SK-N-SH treated with all-trans-retinoic acid at 6 μM for 48 hours (cell line): ENCODE measurements around the gene CD151.

Source experiments
- BACH2 ChIP-seq: fragments of 250-450 bp; sonication (Bioruptor Pico); IDR thresholded peaks from 2 replicates; pipeline ENCODE4 v1.9.0; 2021; ENCODE audit warnings: mild to moderate bottlenecking, borderline replicate concordance
- ESRRG ChIP-seq: fragments of 250-450 bp; sonication (Bioruptor Pico); IDR thresholded peaks from 2 replicates; pipeline ENCODE4 v1.6.1; 2021; ENCODE audit warnings: mild to moderate bottlenecking
- ISL1 ChIP-seq: fragments of 250-450 bp; sonication (Bioruptor Pico); IDR thresholded peaks from 2 replicates; pipeline ENCODE4 v2.1.2; 2022; ENCODE audit warnings: mild to moderate bottlenecking, moderate library complexity
- SNAI2 ChIP-seq: fragments of 250-450 bp; sonication (Bioruptor Pico); IDR thresholded peaks from 2 replicates; pipeline ENCODE4 v1.5.0; 2020; ENCODE audit warnings: mild to moderate bottlenecking, moderate library complexity
- ZC3H10 ChIP-seq: fragments of 250-450 bp; sonication (Bioruptor Pico); IDR thresholded peaks from 2 replicates; pipeline ENCODE4 v1.5.1; 2021; ENCODE audit warnings: mild to moderate bottlenecking, moderate library complexity
- ZFP3 ChIP-seq: fragments of 250-450 bp; sonication (Bioruptor Pico); IDR thresholded peaks from 2 replicates; pipeline ENCODE4 v1.5.0; 2020; ENCODE audit warnings: mild to moderate bottlenecking, moderate library complexity
- ZFP30 ChIP-seq: fragments of 450-650 bp; formaldehyde crosslinking; IDR thresholded peaks from 2 replicates; pipeline ENCODE4 v1.5.0; 2022; ENCODE audit warnings: mild to moderate bottlenecking, moderate library complexity
- ZNF565 ChIP-seq: fragments of 450-650 bp; formaldehyde crosslinking; conservative IDR thresholded peaks from 2 replicates; pipeline ENCODE4 v1.5.0; 2020; ENCODE audit warnings: low read depth, mild to moderate bottlenecking, moderate library complexity
- ZNF70 ChIP-seq: fragments of 450-650 bp; formaldehyde crosslinking; IDR thresholded peaks from 2 replicates; pipeline ENCODE4 v1.5.0; 2020; ENCODE audit warnings: mild to moderate bottlenecking, moderate library complexity
- TF ChIP-seq, protein P1 (sequence below): fragments of 250-450 bp; sonication (Bioruptor Pico); IDR thresholded peaks from 2 replicates; pipeline ENCODE4 v1.5.1; 2020; ENCODE audit warnings: low read depth, mild to moderate bottlenecking, moderate library complexity
- TF ChIP-seq, protein P2 (sequence below): fragments of 250-450 bp; sonication (Bioruptor Pico); IDR thresholded peaks from 2 replicates; pipeline ENCODE4 v1.8.0; 2020; ENCODE audit warnings: mild to moderate bottlenecking, moderate library complexity, borderline replicate concordance

GRCh38 chr11:841981-842369 is 9.2 kb downstream of the CD151 start:
- TF ChIP-seq SNAI2 (CRISPR knock-in tag): no peak
- TF ChIP-seq ZFP30 (CRISPR knock-in tag): no peak
- TF ChIP-seq ZNF565 (CRISPR knock-in tag): no peak
- TF ChIP-seq, protein P1, sequence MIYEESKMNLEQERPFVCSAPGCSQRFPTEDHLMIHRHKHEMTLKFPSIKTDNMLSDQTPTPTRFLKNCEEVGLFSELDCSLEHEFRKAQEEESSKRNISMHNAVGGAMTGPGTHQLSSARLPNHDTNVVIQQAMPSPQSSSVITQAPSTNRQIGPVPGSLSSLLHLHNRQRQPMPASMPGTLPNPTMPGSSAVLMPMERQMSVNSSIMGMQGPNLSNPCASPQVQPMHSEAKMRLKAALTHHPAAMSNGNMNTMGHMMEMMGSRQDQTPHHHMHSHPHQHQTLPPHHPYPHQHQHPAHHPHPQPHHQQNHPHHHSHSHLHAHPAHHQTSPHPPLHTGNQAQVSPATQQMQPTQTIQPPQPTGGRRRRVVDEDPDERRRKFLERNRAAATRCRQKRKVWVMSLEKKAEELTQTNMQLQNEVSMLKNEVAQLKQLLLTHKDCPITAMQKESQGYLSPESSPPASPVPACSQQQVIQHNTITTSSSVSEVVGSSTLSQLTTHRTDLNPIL (CRISPR knock-in tag): no peak
- TF ChIP-seq ISL1 (CRISPR knock-in tag): no peak
- TF ChIP-seq BACH2 (CRISPR knock-in tag): no peak
- TF ChIP-seq ZFP3: no peak
- TF ChIP-seq, protein P2, sequence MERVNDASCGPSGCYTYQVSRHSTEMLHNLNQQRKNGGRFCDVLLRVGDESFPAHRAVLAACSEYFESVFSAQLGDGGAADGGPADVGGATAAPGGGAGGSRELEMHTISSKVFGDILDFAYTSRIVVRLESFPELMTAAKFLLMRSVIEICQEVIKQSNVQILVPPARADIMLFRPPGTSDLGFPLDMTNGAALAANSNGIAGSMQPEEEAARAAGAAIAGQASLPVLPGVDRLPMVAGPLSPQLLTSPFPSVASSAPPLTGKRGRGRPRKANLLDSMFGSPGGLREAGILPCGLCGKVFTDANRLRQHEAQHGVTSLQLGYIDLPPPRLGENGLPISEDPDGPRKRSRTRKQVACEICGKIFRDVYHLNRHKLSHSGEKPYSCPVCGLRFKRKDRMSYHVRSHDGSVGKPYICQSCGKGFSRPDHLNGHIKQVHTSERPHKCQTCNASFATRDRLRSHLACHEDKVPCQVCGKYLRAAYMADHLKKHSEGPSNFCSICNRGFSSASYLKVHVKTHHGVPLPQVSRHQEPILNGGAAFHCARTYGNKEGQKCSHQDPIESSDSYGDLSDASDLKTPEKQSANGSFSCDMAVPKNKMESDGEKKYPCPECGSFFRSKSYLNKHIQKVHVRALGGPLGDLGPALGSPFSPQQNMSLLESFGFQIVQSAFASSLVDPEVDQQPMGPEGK (CRISPR knock-in tag): no peak
- no peak for TF ChIP-seq ZC3H10
- TF ChIP-seq ZNF70: no peak
- TF ChIP-seq ESRRG: no peak
